Fibroblast of villous mesenchyme (primary cell): ENCODE results near the gene RPS6KA2. TPM values are rescaled to one million over a fixed set of nuclear protein-coding genes. Genes with fewer than 3 reads are reported as not detected.

Experiments used
- DNase-seq: peaks from one replicate; pipeline ENCODE4 v3.0.0-alpha.2; 2010; ENCODE audit warnings: low read depth
- H3K4me3 ChIP-seq: 2 replicates; pipeline ENCODE4 v1.5.1; 2011; ENCODE audit warnings: low read depth, mild to moderate bottlenecking, low read length
- total RNA-seq: library from RNA; depleted of rRNA; stranded (reverse); fragments of >200 nt; gene quantifications from 2 replicates; pipeline ENCODE4 v1.2.3, GENCODE V29; 2012
- TF ChIP-seq, protein P1 (sequence below): IDR thresholded peaks from 2 replicates; pipeline ENCODE4 v1.5.1; 2012; ENCODE audit warnings: low read depth, mild to moderate bottlenecking, low read length; ENCODE audit not compliant: insufficient read depth

The RPS6KA2 gene
- total RNA-seq, 1 donor, result 15.5 TPM

DNA sequence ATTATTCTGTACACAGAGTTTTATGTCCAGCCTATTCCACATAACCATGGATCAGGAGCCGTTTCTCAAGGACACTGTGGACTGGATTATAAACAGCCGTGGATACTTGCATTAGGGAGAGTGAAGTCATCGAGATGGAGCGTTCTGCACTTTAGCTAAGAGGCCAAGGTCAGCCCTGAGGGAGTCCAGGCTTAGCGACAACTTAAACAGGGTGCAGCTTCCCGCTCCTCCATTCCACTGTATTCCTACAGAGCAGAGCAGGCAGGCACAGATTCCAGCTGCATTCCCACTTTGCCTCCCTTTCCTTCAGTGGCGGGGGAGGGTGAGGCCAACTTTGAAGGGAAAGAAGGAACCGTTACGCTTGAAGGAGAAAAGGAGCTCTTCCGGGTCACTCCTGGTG is 100.1 kb downstream of the RPS6KA2 start:
- no peak for DNase-seq
- TF ChIP-seq, protein P1, sequence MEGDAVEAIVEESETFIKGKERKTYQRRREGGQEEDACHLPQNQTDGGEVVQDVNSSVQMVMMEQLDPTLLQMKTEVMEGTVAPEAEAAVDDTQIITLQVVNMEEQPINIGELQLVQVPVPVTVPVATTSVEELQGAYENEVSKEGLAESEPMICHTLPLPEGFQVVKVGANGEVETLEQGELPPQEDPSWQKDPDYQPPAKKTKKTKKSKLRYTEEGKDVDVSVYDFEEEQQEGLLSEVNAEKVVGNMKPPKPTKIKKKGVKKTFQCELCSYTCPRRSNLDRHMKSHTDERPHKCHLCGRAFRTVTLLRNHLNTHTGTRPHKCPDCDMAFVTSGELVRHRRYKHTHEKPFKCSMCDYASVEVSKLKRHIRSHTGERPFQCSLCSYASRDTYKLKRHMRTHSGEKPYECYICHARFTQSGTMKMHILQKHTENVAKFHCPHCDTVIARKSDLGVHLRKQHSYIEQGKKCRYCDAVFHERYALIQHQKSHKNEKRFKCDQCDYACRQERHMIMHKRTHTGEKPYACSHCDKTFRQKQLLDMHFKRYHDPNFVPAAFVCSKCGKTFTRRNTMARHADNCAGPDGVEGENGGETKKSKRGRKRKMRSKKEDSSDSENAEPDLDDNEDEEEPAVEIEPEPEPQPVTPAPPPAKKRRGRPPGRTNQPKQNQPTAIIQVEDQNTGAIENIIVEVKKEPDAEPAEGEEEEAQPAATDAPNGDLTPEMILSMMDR, result no peak
- no peak overlapping the region for H3K4me3 ChIP-seq

DNA sequence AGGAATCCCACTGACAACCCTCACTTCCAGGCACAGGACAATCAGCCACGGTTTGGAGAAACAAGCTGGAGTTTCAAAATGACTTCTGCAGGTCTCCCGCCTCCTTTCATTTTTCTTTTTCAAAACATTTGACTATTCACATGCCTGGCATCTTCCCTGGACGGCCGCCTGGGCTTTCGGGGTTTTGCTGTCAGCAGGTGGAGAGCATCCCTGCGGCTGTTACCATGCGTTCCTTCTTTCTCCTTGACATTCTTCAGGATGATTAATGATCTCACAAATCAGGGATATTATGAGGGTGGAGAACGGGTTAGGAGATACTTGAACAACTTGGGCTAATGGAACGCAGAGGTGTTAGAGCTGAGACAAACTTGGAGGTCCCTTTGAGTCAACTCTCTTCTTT is 101.5 kb downstream of the RPS6KA2 start:
- no peak for DNase-seq
- TF ChIP-seq, protein P1, result no peak
- no peak overlapping the region for H3K4me3 ChIP-seq

DNA sequence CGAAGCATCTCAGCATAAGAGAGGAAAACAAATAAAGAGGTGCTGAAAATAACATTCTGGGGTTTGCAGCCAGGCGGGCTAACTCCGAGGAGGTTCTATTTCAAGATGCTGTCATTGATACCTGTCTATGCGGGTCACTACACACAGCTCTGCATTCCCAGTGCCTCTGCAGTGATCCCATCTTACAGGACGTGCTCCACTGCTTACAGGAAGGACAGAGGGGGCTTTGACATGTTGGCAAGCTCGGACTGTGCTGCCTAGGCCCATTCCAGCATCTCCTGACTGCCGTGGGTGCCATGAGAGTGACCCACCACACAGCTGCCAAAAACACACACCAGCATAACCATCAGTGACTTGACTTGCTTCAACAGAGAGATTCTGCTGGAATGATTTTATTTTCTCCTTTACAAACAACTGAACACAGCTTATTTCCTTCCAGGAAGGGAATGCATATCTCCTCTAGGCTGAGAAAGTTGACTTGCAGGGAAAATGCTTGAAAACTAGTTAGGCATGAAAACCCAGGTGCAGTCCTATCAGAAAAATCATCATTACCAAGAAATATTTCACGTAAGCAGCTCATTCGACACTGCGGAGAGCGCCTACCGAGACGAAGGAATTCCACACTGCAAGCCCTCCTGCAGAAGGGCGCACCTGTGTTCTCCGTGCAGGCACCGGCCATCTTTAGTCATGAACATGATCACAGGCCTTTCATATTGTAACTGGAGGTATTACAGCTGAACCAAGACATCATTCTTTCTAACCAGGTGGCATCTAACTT is 103.1 kb downstream of the RPS6KA2 start:
- DNase-seq, result no peak
- no peak overlapping the region for H3K4me3 ChIP-seq
- TF ChIP-seq, protein P1, result no peak

DNA sequence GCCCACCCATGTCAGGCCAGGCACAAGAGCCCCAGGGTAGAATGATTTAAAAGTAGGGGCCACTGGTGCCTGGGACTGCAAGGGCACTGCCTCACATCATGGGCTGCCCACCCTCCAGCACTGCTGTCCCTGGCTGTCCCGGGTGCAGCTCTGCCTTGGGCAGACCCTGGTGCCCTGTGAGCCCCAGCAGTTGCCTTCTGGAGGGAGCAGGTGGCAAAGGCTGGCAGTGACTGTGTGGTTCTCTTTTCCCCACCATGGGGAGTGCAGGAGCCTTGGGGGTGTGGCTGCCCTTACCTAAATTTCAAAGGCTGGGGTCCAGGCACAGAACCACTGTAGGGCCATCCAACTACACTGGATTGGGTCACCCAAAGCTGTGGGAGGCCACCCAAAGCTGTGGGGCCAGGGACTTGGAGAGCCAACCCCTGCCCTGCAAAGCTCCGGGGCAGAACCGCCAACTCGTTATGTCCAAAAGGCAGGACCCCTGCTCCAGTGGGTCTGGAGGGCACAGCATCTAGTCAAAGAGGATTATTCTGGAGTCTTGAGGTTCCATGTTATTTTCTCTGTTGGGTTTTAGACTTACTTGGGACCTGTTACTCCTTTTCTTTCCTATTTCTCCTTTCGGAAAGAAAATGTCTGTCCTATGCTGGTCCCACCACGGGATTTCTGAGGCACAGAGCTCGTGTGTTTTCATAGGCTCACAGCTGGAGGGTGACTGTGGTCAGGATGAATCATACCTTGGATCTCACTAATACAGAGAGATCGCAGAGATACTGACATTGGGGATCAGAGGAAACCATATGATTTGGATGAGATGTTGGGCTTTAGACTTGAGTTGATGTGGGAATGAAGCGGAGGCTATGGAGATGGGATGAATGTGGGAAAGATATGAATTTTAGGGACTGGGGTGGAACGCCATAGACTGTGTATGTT is 105.9 kb downstream of the RPS6KA2 start:
- TF ChIP-seq, protein P1, result no peak
- H3K4me3 ChIP-seq, result no peak overlapping the region
- peak; percentile 11 for DNase-seq

DNA sequence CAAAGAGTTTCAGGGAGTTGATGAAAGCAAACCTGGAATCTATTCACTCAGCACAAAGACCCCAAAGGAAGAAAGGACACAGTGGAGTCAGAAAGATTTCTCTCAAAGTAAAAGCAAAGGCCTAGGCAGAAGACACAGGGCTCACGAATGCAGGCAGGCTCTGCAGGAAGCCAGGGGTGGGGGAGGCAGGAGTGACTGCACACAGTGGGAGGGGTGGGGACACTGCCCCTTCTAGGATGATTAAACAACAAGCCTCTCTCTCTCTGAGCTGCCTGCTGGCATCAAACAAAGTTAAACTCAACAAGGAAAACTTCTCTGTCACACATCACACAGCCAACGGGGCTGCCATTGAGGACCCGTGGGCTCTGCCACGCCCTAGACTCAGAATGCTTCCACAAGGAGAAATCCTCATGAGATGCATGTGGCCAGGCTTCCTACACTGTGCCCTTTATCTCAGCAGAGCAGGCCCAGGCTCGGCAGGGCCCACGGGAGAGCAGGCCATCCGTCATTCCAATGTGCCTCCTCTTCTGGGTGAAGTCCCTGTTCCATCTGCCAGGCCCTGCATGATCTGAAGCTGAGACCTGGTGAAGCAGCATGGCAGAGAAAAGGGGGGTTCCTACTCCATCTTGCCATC is 110.7 kb downstream of the RPS6KA2 start:
- H3K4me3 ChIP-seq, result no peak overlapping the region
- DNase-seq, result no peak
- TF ChIP-seq, protein P1, result no peak

DNA sequence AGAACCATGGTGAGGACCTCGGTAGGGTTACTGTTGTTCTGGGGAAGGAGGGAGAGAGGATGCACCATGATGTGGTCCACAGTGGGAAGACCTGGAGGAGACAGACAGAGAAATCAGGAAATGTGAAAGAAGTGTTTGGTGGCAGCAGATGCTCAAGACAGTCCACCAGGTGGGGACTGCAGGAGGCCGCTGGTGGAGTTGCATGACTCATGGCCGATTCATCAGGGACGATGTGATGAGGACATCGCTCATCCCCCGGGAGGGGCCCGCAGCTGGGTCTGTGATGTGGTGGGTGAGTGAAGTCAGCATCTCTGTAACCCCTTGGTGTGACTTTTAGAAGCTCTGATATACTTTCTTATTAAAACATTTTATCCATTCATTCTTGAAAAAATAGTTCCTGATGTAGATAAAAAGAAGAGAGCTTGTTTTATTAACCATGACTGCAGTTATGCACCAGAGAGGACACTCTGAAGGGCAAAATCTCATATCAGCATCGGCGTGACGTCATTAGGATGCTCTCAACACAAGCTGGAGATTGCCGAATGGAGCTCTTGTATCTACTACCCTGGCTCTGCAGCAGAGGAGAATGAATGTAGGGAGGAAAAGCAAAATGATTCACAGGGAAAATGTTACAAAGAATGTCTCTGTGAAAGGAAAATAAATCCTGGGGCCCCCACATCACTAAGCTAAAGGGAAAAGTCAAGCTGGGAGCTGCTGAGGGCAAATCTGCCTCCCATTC is 111.8 kb downstream of the RPS6KA2 start:
- peak; percentile 71 for DNase-seq
- TF ChIP-seq, protein P1, result peak; percentile 51
- no peak overlapping the region for H3K4me3 ChIP-seq
